BLaER1 treated with 17β-estradiol and CSF1 and Interleukin-3, amounts not matched to agents 10 nM and 100 nM (cell line): Measurements from ENCODE around the gene PPP6R3.
A peak's percentile ranks its signal among the peaks of the same experiment; 100 is the strongest.

Experiments
- H3K27ac ChIP-seq, 11 experiments: shearing (Covaris generic); formaldehyde crosslinking; 2 replicates each; pipeline ENCODE4 v1.8.1; 2022
- H3K27me3 ChIP-seq, 11 experiments: shearing (Covaris generic); formaldehyde crosslinking; 2 replicates each; pipeline ENCODE4 v1.8.1; 2022
- H3K36me3 ChIP-seq, 11 experiments: shearing (Covaris generic); formaldehyde crosslinking; 2 replicates each; pipeline ENCODE4 v1.8.1; 2022
- H3K4me1 ChIP-seq, 10 experiments: shearing (Covaris generic); formaldehyde crosslinking; 2 replicates each; pipeline ENCODE4 v1.8.1; 2022
- H3K4me2 ChIP-seq, 11 experiments: shearing (Covaris generic); formaldehyde crosslinking; 2 replicates each; pipeline ENCODE4 v1.8.1; 2022
- H3K4me3 ChIP-seq, 10 experiments: shearing (Covaris generic); formaldehyde crosslinking; 2 replicates each; pipeline ENCODE4 v1.8.1; 2022
- H3K9ac ChIP-seq, 11 experiments: shearing (Covaris generic); formaldehyde crosslinking; 2 replicates each; pipeline ENCODE4 v1.8.1; 2022
- H3K9me3 ChIP-seq, 11 experiments: shearing (Covaris generic); formaldehyde crosslinking; replicated peaks in 1 of 11; 2 replicates each; pipeline ENCODE4 v1.8.1; 2022
- H4K20me1 ChIP-seq, 11 experiments: shearing (Covaris generic); formaldehyde crosslinking; 2 replicates each; pipeline ENCODE4 v1.8.1; 2022
- Cebpa-rat ChIP-seq, 11 experiments: shearing (Covaris generic); IDR thresholded peaks; 2 replicates each; pipeline ENCODE4 v1.8.1; 2022

PPP6R3 gene, protein sequence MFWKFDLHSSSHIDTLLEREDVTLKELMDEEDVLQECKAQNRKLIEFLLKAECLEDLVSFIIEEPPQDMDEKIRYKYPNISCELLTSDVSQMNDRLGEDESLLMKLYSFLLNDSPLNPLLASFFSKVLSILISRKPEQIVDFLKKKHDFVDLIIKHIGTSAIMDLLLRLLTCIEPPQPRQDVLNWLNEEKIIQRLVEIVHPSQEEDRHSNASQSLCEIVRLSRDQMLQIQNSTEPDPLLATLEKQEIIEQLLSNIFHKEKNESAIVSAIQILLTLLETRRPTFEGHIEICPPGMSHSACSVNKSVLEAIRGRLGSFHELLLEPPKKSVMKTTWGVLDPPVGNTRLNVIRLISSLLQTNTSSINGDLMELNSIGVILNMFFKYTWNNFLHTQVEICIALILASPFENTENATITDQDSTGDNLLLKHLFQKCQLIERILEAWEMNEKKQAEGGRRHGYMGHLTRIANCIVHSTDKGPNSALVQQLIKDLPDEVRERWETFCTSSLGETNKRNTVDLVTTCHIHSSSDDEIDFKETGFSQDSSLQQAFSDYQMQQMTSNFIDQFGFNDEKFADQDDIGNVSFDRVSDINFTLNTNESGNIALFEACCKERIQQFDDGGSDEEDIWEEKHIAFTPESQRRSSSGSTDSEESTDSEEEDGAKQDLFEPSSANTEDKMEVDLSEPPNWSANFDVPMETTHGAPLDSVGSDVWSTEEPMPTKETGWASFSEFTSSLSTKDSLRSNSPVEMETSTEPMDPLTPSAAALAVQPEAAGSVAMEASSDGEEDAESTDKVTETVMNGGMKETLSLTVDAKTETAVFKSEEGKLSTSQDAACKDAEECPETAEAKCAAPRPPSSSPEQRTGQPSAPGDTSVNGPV

GRCh38 chr11:68460741-68461574 lies at the start of gene PPP6R3:
PPP6R3 (plus strand) TSS chr11:68460752; CDS start chr11:68537665, 76,913 bp downstream.
- Histone ChIP-seq H3K27me3 (no peaks in the 10 kb centered on the region), H3K36me3 (peaks cover 0 to 24% (median 11%) of the 10 kb centered on the region in 11 experiments; a peak in 10 of 22 replicates), H3K4me1 (peaks cover 42 to 54% (median 50%) of the 10 kb centered on the region in 10 experiments), H3K9me3 (no peaks in the 10 kb centered on the region), H4K20me1 (peaks cover 46 to 54% (median 52%) of the 10 kb centered on the region in 11 experiments), H3K4me3 (peak within 1 kb of the TSS; percentile 90 to 100 (median 99)), H3K27ac (peak within 1 kb of the TSS; percentile 90 to 99 (median 97)), H3K4me2 (peak within 1 kb of the TSS; percentile 93 to 100 (median 98)), H3K9ac (peak within 1 kb of the TSS; percentile 97 to 99 (median 99))
- TF ChIP-seq Cebpa-rat (IDR thresholded peaks at IDR 0.05), result no peak

- Histone ChIP-seq H3K27ac (peak overlapping the region in 1 of 11 experiments; percentile 7; a peak in 3 of 22 replicates), H3K9ac (peak overlapping the region in 3 of 11 experiments; percentile 21 to 41 (median 29); a peak in 3 of 22 replicates), H3K9me3 (no peaks in the 10 kb centered on the region), H3K27me3 (no peaks in the 10 kb centered on the region), H3K36me3 (peaks cover 52 to 94% (median 88%) of the 10 kb centered on the region in 11 experiments), H3K4me2 (peak overlapping the region in 6 of 11 experiments; percentile 16 to 54 (median 48); a peak in 11 of 22 replicates), H3K4me3 (no peak overlapping the region), H3K4me1 (peaks cover 12 to 49% (median 31%) of the 10 kb centered on the region in 10 experiments), H4K20me1 (peaks cover 0 to 59% (median 15%) of the 10 kb centered on the region in 11 experiments; a peak in 13 of 22 replicates)
- TF ChIP-seq Cebpa-rat (IDR thresholded peaks at IDR 0.05), result no peak
Observed at GRCh38 chr11:68411501-68411991, 49.0 kb upstream of the PPP6R3 start.

DNA sequence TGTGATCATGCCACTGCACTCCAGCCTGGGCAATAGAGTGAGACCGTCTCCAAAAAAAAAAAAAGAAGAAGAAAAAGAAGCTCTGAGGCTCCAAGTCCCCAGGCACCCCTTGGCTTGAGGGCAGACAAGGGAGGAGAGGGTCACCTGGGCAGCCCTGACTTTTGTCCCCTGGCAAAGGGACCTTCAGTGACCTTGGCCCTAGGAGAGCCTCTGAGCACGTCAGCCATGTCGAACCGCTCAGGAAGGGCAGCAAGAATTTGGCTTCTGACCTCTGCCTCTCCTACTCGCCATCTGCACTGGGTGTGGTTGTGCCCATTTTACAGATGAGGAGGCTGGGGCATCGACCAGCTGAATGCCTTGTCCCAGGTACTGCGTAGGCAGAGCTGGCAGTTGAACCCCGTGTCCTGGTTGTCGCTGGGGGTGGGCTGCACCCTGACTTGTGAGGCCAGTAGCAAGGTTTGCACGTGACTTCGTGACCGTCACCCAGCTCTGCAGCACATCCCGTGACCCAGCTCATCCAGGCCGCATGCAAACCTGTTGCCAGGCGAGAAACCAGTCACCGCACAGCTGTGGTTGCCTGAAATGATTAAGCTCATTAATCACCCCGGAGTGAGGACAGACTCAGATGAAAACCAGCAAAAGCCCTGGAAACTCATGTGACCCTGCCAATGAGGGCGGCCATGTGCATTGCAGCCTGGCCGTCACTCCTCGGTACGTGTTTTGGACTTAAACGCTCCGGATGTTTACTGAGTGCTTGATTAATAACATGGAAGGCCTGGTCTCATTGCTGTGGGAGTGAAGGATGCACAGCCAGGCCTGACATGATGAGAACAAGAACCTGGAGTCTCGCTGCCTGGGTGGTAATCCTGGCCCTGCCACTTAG lies 47.7 kb upstream of the PPP6R3 start:
- H4K20me1 ChIP-seq, result peaks cover 0 to 67% (median 15%) of the 10 kb centered on the region in 11 experiments; a peak in 12 of 22 replicates
- H3K9ac ChIP-seq, result 0 out of 22 replicates have a peak overlapping the region, but pooled peaks of 1 of the 11 experiments have one; percentile 55
- H3K27ac ChIP-seq, result peak overlapping the region in 1 of 11 experiments; percentile 82; a peak in 2 of 22 replicates
- no peaks in the 10 kb centered on the region for H3K27me3 ChIP-seq
- peaks cover 52 to 94% (median 87%) of the 10 kb centered on the region in 11 experiments for H3K36me3 ChIP-seq
- no peak overlapping the region for H3K4me3 ChIP-seq
- H3K4me1 ChIP-seq, result peaks cover 12 to 49% (median 31%) of the 10 kb centered on the region in 10 experiments
- TF ChIP-seq Cebpa-rat (IDR thresholded peaks at IDR 0.05), result no peak
- H3K9me3 ChIP-seq, result no peaks in the 10 kb centered on the region
- H3K4me2 ChIP-seq, result peak overlapping the region in 2 of 11 experiments; percentile 67 to 73; a peak in 4 of 22 replicates

GRCh38 chr11:68413591-68413999 lies 47.0 kb upstream of the PPP6R3 start:
- TF ChIP-seq Cebpa-rat (IDR thresholded peaks at IDR 0.05), result no peak
- Histone ChIP-seq H3K27ac (peak overlapping the region in 7 of 11 experiments; percentile 35 to 82 (median 66); a peak in 12 of 22 replicates), H3K4me2 (peak overlapping the region in 8 of 11 experiments; percentile 61 to 77 (median 70); a peak in 16 of 22 replicates), H3K27me3 (no peaks in the 10 kb centered on the region), H4K20me1 (peaks cover 0 to 67% (median 15%) of the 10 kb centered on the region in 11 experiments; a peak in 12 of 22 replicates), H3K9ac (peak overlapping the region in 6 of 11 experiments; percentile 26 to 71 (median 54); a peak in 9 of 22 replicates), H3K4me3 (no peak overlapping the region), H3K36me3 (peaks cover 52 to 94% (median 90%) of the 10 kb centered on the region in 11 experiments), H3K4me1 (peaks cover 12 to 49% (median 31%) of the 10 kb centered on the region in 10 experiments), H3K9me3 (no peaks in the 10 kb centered on the region)

DNA sequence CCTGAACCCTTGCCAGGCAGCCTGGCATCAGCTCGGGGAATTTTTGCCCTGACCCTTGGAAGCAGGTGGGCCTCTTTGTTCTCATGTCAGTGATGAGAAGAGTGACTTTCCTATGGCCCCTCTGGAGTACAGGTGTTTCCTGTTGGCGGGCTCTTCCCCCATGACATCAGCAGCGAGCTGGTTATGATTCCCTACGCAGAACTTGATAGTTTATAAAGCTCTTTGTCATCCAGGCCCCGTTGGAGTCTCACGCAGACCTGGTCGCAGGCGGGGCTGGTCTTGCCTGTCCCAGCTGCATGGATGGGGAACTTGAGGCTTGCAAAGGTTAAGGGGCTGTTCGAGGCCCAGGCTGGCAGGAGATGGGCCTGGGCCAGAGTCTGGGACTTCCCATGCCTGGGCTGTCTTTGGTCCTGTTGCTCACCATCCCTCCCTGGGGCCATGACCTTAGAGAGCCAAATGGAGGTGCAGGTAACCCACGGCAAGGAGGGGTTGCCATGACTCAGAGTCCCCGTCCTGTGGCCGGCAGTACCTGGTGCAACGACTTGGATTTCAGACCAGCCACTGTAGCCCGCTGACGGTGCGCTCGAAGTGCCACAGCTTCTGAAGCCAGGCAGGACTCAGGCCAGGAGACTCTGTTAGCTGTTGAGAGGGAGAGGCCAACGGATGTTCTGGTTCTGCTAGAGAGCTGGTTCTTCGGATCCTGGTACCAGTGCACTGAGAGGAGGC lies 45.9 kb upstream of the PPP6R3 start:
- H3K4me1 ChIP-seq, result peaks cover 12 to 49% (median 31%) of the 10 kb centered on the region in 10 experiments
- no peak for TF ChIP-seq Cebpa-rat (IDR thresholded peaks at IDR 0.05)
- H4K20me1 ChIP-seq, result peaks cover 0 to 67% (median 15%) of the 10 kb centered on the region in 11 experiments; a peak in 12 of 22 replicates
- H3K36me3 ChIP-seq, result peaks cover 51 to 98% (median 94%) of the 10 kb centered on the region in 11 experiments
- no peaks in the 10 kb centered on the region for H3K9me3 ChIP-seq
- H3K4me2 ChIP-seq, result peak overlapping the region; percentile 16 to 77 (median 67); a peak in 19 of 22 replicates
- no peaks in the 10 kb centered on the region for H3K27me3 ChIP-seq
- H3K9ac ChIP-seq, result peak overlapping the region in 8 of 11 experiments; percentile 26 to 71 (median 54); a peak in 12 of 22 replicates
- H3K27ac ChIP-seq, result peak overlapping the region in 8 of 11 experiments; percentile 35 to 82 (median 65); a peak in 15 of 22 replicates
- no peak overlapping the region for H3K4me3 ChIP-seq

DNA sequence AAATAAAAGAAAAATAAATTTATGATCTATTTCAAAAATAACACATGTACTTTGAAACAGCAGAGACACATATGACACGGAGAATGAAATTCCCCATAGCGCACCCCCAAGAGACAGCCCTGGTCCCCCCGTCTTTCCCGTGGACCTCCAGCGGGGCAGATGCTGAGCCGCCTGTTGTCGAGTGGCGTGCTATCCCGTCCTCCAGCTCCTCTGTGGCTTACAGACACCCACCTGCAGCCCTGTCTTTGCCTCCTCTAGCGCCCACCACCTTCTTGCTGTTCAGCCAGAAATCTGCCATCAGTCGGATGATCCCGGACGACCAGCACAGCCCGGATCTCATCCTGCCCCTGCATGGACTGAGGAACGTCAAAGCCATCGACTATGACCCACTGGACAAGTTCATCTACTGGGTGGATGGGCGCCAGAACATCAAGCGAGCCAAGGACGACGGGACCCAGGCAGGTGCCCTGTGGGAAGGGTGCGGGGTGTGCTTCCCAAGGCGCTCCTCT lies 44.4 kb upstream of the PPP6R3 start:
- Histone ChIP-seq H3K9me3 (no peaks in the 10 kb centered on the region), H3K4me1 (peaks cover 12 to 41% (median 30%) of the 10 kb centered on the region in 10 experiments), H3K9ac (no peak overlapping the region), H3K4me3 (no peak overlapping the region), H3K27ac (peak overlapping the region in 1 of 11 experiments; percentile 9; a peak in 2 of 22 replicates), H3K4me2 (no peak overlapping the region), H3K27me3 (no peaks in the 10 kb centered on the region), H3K36me3 (peaks cover 37 to 98% (median 94%) of the 10 kb centered on the region in 11 experiments), H4K20me1 (peaks cover 0 to 66% (median 13%) of the 10 kb centered on the region in 11 experiments; a peak in 12 of 22 replicates)
- no peak for TF ChIP-seq Cebpa-rat (IDR thresholded peaks at IDR 0.05)
